ENCODE results near the gene MORN5. TPM values are rescaled to one million over a fixed set of nuclear protein-coding genes. Genes with fewer than 3 reads are reported as not detected.
A peak's percentile ranks its signal among the peaks of the same experiment; 100 is the strongest.

MORN5 gene
- polyA plus RNA-seq, 1 donor from 2014 or later, result not detected

DNA sequence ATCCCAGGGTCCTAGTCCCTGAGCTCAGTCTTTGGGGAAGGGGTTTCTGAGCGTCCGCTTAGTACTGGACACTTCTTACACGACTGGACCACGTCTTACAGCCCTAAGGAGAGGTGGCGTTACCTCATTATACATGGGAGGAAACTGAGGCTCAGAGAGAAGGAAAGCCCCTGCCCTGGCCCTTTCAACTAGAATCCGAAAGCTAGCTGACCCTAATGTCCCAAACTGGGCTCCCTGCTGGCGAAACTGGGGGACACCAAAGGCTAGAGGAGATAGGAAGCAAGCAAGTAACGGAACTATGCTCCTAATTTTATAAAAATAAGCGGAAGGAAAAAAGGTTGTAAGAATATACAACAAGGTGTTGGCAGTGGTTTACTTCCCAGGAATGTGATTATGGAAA lies 54.8 kb downstream of the MORN5 start:
- no peak overlapping the region for H2AFZ ChIP-seq (ENCODE audit: low read depth, low read length)
- no peak overlapping the region for H3K27ac ChIP-seq (ENCODE audit: low read length)
- TF ChIP-seq, protein P1, sequence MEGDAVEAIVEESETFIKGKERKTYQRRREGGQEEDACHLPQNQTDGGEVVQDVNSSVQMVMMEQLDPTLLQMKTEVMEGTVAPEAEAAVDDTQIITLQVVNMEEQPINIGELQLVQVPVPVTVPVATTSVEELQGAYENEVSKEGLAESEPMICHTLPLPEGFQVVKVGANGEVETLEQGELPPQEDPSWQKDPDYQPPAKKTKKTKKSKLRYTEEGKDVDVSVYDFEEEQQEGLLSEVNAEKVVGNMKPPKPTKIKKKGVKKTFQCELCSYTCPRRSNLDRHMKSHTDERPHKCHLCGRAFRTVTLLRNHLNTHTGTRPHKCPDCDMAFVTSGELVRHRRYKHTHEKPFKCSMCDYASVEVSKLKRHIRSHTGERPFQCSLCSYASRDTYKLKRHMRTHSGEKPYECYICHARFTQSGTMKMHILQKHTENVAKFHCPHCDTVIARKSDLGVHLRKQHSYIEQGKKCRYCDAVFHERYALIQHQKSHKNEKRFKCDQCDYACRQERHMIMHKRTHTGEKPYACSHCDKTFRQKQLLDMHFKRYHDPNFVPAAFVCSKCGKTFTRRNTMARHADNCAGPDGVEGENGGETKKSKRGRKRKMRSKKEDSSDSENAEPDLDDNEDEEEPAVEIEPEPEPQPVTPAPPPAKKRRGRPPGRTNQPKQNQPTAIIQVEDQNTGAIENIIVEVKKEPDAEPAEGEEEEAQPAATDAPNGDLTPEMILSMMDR (IDR thresholded peaks at IDR 0.05; ENCODE audit: poor library complexity, severe bottlenecking), result no peak
- TF ChIP-seq TAF1 (IDR thresholded peaks at IDR 0.05; ENCODE audit: low read depth) (no peak), RAD21 (conservative IDR thresholded peaks at IDR 0.05) (no peak), POLR2AphosphoS5 (IDR thresholded peaks at IDR 0.05) (no peak), EP300 (conservative IDR thresholded peaks at IDR 0.05; ENCODE audit: poor library complexity, severe bottlenecking) (no peak), SMC3 (conservative IDR thresholded peaks at IDR 0.05; ENCODE audit: poor library complexity) (no peak), EZH2 (IDR thresholded peaks at IDR 0.05; ENCODE audit: borderline replicate concordance, insufficient read depth, low read length, poor library complexity, severe bottlenecking) (no peak), MXI1 (conservative IDR thresholded peaks at IDR 0.05; ENCODE audit: poor library complexity, severe bottlenecking) (no peak)
- TF ChIP-seq, protein P2, sequence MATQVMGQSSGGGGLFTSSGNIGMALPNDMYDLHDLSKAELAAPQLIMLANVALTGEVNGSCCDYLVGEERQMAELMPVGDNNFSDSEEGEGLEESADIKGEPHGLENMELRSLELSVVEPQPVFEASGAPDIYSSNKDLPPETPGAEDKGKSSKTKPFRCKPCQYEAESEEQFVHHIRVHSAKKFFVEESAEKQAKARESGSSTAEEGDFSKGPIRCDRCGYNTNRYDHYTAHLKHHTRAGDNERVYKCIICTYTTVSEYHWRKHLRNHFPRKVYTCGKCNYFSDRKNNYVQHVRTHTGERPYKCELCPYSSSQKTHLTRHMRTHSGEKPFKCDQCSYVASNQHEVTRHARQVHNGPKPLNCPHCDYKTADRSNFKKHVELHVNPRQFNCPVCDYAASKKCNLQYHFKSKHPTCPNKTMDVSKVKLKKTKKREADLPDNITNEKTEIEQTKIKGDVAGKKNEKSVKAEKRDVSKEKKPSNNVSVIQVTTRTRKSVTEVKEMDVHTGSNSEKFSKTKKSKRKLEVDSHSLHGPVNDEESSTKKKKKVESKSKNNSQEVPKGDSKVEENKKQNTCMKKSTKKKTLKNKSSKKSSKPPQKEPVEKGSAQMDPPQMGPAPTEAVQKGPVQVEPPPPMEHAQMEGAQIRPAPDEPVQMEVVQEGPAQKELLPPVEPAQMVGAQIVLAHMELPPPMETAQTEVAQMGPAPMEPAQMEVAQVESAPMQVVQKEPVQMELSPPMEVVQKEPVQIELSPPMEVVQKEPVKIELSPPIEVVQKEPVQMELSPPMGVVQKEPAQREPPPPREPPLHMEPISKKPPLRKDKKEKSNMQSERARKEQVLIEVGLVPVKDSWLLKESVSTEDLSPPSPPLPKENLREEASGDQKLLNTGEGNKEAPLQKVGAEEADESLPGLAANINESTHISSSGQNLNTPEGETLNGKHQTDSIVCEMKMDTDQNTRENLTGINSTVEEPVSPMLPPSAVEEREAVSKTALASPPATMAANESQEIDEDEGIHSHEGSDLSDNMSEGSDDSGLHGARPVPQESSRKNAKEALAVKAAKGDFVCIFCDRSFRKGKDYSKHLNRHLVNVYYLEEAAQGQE (IDR thresholded peaks at IDR 0.05; ENCODE audit: borderline replicate concordance), result no peak
- H3K9ac ChIP-seq (ENCODE audit: low read length), result no peak overlapping the region
- peaks cover 93% of the 10 kb centered on the region for H3K27me3 ChIP-seq (ENCODE audit: insufficient read depth, low read depth, low read length)
- H3K4me2 ChIP-seq (ENCODE audit: low read length), result no peak overlapping the region
- no peaks in the 10 kb centered on the region for H3K9me2 ChIP-seq (ENCODE audit: insufficient read depth, low read length)
- H3F3A ChIP-seq (ENCODE audit: insufficient read depth, low read length, poor library complexity, severe bottlenecking), result no peaks in the 10 kb centered on the region
- H3K36me3 ChIP-seq (ENCODE audit: insufficient read depth, low read length), result no peaks in the 10 kb centered on the region
- H4K20me1 ChIP-seq (ENCODE audit: insufficient read depth), result no peaks in the 10 kb centered on the region
- no peaks in the 10 kb centered on the region for H3K9me3 ChIP-seq (ENCODE audit: low read length)
- H3K4me3 ChIP-seq (ENCODE audit: low read length), result peak overlapping the region; percentile 71
- H3K79me2 ChIP-seq (replicated peaks; ENCODE audit: insufficient read depth, low read length), result no peaks in the 10 kb centered on the region

DNA sequence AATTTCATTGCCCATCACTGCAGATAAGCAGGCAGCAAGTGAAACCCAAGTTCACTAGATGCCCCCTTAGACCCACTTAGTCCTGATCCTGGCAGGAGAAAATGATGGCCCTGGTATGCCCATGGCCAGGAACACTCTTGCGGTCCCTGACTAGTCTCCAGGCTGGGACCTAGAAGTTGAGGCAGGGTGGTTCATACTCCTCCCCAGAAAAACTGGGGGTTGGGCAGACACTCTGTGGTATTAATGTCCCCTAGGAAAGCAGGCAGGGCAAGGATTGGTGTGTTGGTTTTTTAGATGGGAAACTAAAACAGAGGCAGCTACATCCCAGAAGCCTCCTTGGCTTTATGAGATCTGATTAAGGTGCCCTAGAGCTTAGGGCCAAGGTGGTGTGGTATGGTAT lies 56.0 kb downstream of the MORN5 start:
- no peak overlapping the region for H3K4me2 ChIP-seq (ENCODE audit: low read length)
- no peaks in the 10 kb centered on the region for H3K36me3 ChIP-seq (ENCODE audit: insufficient read depth, low read length)
- no peaks in the 10 kb centered on the region for H4K20me1 ChIP-seq (ENCODE audit: insufficient read depth)
- H2AFZ ChIP-seq (ENCODE audit: low read depth, low read length), result no peak overlapping the region
- no peaks in the 10 kb centered on the region for H3F3A ChIP-seq (ENCODE audit: insufficient read depth, low read length, poor library complexity, severe bottlenecking)
- H3K27ac ChIP-seq (ENCODE audit: low read length), result no peak overlapping the region
- H3K9me2 ChIP-seq (ENCODE audit: insufficient read depth, low read length), result no peaks in the 10 kb centered on the region
- H3K9ac ChIP-seq (ENCODE audit: low read length), result no peak overlapping the region
- TF ChIP-seq MXI1 (conservative IDR thresholded peaks at IDR 0.05; ENCODE audit: poor library complexity, severe bottlenecking) (no peak), POLR2AphosphoS5 (IDR thresholded peaks at IDR 0.05) (no peak), TAF1 (IDR thresholded peaks at IDR 0.05; ENCODE audit: low read depth) (no peak), EP300 (conservative IDR thresholded peaks at IDR 0.05; ENCODE audit: poor library complexity, severe bottlenecking) (no peak), EZH2 (IDR thresholded peaks at IDR 0.05; ENCODE audit: borderline replicate concordance, insufficient read depth, low read length, poor library complexity, severe bottlenecking) (no peak), RAD21 (conservative IDR thresholded peaks at IDR 0.05) (no peak), SMC3 (conservative IDR thresholded peaks at IDR 0.05; ENCODE audit: poor library complexity) (no peak)
- TF ChIP-seq, protein P2 (IDR thresholded peaks at IDR 0.05; ENCODE audit: borderline replicate concordance), result no peak
- TF ChIP-seq, protein P1 (IDR thresholded peaks at IDR 0.05; ENCODE audit: poor library complexity, severe bottlenecking), result no peak
- no peaks in the 10 kb centered on the region for H3K9me3 ChIP-seq (ENCODE audit: low read length)
- peaks cover 100% of the 10 kb centered on the region for H3K27me3 ChIP-seq (ENCODE audit: insufficient read depth, low read depth, low read length)
- H3K79me2 ChIP-seq (replicated peaks; ENCODE audit: insufficient read depth, low read length), result no peaks in the 10 kb centered on the region
- no peak overlapping the region for H3K4me3 ChIP-seq (ENCODE audit: low read length)

Data from neural cell (in vitro differentiated cells).